NCI-H2227 (cell line): ENCODE results near the gene FCF1.
A peak's percentile ranks its signal among the peaks of the same experiment; 100 is the strongest.
"Not testable (repeated sequence)": the region's sequence is repeated elsewhere in the genome, so short reads cannot be mapped to it uniquely, and the experiment has no call there.

ENCODE experiments used
- DNase-seq: peaks from one replicate; lab custom pipeline; 2025; ENCODE audit not compliant: unreplicated experiment; lab: John Stamatoyannopoulos, UW

FCF1 gene

GRCh38 chr14:74698465-74698864, 14.5 kb upstream of the FCF1 start:
- no peak for DNase-seq

DNA sequence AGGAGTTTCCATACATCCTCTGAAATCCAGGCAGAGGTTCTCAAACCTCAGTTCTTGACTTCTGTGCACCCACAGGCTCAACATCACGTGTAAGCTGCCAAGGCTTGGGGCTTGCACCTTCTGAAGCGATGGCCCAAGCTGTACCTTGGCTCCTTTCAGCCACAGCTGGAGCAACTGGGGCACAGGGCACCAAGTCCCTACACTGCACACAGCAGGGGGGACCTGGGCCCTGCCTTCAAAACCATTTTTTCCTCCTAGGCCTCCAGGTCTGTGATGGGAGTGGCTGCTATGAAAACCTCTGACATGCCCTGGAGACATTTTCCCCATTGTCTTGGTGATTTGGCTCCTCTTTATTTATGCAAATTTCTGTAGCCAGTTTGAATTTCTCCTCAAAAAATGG, 10.7 kb upstream of the FCF1 start:
- no peak for DNase-seq

GRCh38 chr14:74703043-74703442, 9.9 kb upstream of the FCF1 start:
- DNase-seq: no peak

- DNase-seq: no peak
These were observed 8.3 kb upstream of the FCF1 start for GRCh38 chr14:74704656-74705055.

DNA sequence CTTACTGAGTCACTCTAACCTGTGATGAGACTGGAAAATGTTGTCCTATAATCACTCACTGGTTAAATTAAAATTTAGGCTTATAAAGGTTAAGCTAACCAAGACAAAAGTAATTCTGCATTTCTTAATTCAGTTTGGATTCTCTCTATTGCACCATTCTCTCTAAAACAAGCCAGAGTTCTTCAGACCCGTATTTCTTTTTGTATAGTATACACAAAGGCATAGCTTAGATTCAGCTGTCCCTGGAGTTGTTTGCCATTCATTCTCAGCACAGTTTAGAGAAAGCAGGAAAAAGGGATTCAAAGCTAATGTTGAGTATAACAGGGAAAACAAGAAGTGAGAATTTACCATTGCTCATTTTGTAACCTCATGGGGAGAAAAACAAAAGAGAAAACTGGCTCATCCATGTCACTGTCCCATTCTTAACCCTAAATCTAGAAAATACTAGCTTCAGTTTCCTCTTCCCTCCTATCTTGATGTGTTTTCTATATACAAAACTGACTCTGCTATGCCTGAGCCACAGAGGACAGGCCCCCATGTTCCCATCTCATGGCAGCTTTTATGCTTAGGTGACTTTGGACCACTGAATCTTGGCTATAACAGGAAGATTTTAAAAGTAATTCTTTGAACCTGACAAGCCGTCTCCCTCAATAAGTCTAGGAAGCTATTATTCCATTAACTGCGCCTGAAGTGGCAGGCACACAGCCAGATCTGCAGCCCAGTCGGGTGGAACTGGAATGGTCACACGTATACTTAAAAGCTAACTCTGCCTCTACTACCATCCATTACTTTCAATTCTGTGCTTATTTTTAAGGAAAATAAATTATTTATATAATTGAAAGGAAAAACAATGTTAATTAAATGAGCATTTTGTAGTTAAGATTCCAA, 7.1 kb upstream of the FCF1 start:
- DNase-seq: no peak

DNA sequence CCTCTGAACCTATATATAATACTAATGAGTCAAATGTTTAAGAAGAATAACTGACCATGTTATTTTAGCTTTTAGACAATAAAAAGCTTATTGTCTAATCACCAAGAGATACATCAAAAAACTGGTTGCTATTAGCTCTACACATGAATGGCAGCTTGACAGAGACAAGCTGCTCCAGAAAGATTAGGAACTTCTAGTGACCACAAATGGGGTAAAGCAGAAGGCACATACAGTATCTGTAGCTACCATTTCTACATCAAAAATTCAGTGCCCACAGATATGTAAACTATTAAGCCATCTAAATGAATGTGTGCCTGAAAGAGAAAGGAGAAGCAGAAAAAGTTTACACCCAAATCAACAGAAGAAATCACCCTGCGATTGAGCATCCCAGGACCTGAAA, 2.5 kb upstream of the FCF1 start:
- no peak for DNase-seq

- no peak for DNase-seq
These were observed 1.3 kb upstream of the FCF1 start for GRCh38 chr14:74711651-74712050.

DNA sequence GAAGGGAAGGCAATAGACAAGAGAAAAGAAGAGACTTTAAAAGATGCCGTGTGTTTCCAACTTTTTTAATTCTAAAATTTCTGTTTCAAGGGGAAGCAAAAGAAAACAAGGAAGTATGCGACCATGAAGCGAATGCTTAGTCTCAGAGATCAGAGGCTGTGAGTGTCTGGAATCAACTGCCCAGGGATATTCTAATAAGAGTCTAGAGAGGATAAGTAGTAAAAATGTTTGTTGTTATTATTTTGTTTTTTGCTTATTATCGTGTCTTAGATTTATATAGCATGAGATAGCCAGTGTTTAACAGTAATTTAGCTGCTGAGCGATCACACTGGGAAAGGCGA, 421 bp downstream of the FCF1 start:
- DNase-seq: no peak

- DNase-seq: no peak
These were observed 7.6 kb downstream of the FCF1 start for GRCh38 chr14:74720526-74720925.

- DNase-seq: no peak
These were observed 10.2 kb downstream of the FCF1 start for GRCh38 chr14:74723134-74723533.

DNA sequence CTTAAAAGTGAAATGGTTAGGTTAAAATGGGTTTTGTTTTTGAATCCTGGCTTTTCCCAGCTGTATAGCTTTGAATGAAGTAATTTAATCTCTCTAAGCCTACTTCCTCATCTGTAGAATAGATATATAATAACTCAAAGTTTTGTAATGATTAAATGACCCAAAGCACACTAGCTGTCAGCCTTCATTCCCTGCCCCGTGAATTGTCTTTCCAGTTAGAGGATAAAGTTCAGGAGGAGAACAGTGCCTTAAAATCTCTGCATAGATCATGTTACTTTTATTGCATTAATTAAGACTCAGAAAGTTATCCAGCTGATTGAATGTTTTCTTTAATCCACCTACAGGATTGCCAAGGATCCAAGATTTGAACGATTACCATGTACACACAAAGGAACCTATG, 19.4 kb downstream of the FCF1 start:
- no peak for DNase-seq

DNA sequence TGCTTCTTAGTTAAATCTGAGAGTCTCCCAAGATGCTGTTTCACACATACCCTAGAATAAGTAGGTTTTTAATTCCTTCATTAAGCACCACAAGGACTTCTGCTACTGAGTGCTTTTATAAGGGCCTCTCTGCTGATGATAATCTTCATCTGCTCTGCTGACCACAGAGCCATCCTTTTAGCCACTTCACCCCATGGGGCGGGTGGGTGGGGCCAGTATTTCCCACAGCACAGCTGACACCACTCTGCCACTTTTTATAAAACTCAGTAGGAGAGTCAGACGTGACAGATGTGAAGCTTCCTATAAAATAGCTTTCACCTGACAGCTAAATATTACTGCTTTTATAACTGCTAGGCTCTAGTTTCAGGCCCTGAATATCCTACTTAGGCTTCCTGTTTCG, 20.3 kb downstream of the FCF1 start:
- DNase-seq: no peak

DNA sequence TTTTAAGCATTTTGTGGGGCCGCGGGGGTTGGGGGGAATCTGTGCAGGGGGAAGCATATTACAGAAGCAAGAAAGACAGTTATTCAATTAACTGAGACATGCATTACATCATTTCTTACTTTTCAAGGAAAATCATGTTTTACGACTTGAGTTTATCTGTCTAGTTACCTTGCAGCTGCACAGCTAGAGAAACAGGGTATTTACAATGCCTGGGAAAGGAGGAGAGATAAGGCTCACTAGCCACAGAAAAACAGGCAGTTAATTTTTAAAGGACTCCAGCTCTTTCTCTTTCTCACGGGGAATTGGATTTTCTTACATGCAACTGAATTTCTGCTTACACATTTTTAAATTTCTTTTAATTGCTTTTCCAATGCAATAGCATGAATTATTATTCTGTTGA, 22.2 kb downstream of the FCF1 start:
- no peak for DNase-seq

- no peak for DNase-seq
These were observed 24.9 kb downstream of the FCF1 start for GRCh38 chr14:74737753-74738325.

DNA sequence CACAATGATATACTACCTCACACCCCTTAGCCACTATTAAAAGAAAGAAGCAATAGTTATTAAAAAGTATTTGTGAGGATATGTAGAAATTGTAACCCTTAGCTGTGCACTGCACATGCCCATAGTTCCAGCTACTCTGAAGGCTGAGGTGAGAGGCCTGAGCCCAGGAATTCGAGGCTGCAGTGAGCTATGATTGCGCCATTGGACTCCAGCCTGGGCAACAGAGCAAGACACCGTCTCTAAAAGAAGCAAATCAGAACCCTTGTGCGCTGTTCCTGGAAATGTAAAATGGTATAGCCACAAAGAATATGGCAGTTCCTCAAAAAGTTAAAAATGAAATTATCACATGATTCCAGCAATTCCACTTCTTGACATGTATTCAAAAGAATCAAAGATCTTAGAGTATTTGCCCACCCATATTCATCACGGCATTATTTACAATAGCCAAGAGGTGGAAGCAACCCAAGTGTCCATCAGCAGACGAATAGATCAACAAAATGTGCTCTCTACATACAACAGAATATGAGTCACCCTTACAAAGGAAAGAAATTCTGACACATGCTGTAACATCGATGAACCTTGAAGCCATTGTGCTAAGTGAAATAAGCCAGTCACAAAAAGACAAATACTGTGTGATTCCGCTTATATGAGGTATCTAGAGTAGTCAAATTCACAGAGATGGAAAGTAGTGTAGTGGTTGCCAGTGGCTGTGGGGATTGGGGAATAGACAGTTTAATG, 26.5 kb downstream of the FCF1 start:
- no peak for DNase-seq

- no peak for DNase-seq
These were observed 34.3 kb downstream of the FCF1 start for GRCh38 chr14:74747237-74747636.

- DNase-seq: no peak
These were observed 41.2 kb downstream of the FCF1 start for GRCh38 chr14:74754157-74754556.

DNA sequence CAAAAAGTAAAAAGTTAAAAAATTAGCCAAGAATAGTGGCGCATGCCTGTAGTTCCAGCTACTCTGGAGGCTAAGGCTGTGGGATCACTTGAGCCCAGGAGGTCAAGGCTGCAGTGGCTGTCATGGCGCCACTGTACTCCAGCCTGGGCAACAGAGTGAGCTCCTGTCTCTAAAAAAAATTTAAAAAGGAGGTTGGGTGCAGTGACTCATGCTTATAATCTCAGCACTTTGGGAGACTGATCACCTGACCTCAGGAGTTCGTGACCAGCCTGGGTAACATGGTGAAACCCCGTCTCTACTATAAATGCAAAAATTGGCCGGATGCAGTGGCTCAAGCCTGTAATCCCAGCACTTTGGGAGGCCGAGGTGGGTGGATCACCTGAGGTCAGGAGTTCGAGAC, 42.0 kb downstream of the FCF1 start:
- no peak for DNase-seq

DNA sequence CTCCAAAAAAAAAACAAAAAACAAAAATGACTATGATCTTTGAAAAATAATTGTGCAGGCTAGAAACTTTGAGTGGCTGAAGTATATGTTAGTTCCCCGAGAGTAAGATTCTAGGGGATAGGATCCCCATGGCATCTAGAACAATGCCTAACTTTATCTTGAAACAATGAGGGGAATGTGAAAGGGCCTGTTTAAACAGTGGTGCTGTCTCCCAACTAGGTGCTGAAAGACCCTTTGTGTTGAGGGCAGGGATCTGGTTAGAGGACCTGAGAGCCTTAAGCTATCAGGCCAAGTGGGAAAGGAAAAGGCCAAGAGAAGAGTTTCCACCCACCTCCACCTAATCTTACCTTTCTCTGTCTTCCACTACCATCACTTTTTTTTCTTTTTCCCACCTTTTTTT, 43.4 kb downstream of the FCF1 start:
- DNase-seq: no peak

DNA sequence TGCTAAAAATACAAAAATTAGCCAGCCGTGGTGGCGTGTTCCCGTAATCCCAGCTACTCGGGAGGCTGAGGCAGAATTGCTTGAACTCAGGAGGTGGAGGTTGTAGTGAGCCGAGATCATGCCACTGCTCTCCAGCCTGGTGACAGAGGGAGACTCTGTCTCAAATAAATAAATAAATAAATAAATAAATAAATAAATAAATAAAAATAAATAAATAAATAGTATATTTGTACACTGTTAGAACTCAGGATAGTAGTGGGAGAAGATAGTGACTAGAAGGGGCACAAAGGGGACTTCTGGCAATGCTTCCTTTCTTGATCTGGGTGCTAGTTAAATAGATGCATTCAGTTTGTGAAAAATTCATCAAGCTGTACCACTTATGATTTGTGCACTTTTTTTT, 45.6 kb downstream of the FCF1 start:
- DNase-seq: not testable (repeated sequence)

DNA sequence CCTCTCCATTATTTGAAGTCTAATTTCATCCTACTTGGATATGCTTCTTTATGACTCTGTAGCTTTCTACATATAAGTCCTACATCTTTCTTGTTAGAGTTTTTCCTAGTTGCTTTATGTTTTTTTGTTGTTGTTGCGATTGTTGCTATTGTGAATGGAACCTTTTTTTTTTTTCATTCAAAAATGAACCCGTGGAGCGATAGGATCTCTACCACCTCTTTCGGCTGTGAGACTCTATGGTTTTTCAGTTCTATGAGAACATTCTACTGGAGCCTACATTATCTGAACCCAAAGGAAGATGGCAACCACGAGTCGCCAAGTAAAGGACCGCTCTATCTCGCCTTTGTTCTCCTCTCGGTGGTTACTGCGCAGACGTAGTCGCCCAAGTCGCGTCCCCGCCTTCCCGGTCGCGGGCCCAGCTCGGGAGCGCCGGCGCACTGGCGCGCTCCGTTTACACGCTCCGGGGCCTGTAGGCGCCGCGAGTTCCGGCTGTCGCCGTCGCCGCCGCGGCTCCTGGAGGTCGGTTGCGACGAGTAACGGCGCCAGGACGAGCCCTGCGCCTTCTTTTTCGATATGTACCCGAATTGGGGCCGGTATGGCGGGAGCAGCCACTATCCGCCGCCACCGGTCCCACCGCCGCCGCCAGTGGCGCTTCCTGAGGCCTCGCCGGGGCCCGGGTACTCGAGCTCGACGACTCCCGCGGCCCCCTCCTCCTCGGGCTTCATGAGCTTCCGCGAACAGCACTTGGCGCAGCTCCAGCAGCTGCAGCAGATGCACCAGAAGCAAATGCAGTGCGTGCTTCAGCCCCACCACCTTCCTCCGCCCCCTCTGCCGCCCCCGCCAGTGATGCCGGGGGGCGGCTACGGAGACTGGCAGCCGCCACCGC, 50.2 kb downstream of the FCF1 start, which contains the start of gene YLPM1:
YLPM1 (plus strand) TSS at position 400 of the 886 bp plus-strand sequence; CDS start at position 574, 174 bp downstream.
- DNase-seq: peak; percentile 98
